ENCODE measurements around the gene SNED1.
A peak's percentile ranks its signal among the peaks of the same experiment; 100 is the strongest.

SNED1 gene

DNA sequence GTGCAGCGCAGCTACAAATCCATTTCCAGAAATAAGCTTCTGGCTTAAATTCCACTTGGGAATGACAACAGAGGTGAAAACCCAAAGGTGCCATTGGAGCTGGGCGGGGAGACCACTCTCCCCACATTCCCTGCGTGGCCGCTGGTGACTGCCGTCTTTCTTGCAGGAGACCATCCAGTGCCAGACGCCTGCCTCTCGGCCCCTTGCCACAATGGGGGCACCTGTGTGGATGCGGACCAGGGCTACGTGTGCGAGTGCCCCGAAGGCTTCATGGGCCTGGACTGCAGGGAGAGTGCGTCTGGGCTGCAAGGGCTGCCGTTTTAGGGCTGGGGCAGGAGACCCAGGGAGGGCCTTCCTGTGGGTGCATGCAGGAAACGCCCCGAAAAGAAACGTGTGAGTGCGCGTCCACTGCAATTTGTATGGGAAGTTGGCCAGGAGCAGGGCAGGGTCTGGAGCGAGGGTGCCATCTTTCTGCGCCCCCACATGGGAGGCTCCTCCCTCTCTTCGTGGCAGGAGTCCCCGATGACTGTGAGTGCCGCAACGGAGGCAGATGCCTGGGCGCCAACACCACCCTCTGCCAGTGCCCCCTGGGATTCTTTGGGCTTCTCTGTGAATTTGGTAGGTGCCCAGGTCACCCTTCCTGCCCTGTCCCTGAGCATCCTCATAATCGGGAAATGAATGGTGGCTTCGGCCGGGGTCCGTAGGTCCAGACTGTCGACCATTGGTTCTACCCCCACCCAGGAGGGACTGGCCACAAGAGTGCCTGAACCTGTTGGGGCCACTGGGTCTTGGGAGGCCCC is 49.9 kb downstream of the SNED1 start:
- DNase-seq (ENCODE audit: low spot score), result no peak

DNA sequence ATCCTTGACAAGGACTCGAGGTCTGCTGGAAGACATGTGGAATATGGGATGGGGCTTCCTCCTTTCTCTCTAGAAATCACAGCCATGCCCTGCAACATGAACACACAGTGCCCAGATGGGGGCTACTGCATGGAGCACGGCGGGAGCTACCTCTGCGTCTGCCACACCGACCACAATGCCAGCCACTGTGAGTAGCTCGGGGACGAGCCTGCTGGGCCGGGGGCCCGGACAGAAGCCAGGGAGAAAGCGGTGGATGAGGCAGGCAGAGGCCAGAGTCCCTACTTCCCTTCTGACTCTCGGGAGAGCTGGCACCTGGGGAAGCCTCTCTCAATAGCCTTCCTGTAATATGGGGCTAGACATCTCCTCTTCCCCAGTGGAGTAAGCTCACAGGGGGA is 50.5 kb downstream of the SNED1 start:
- DNase-seq (ENCODE audit: low spot score), result no peak

DNA sequence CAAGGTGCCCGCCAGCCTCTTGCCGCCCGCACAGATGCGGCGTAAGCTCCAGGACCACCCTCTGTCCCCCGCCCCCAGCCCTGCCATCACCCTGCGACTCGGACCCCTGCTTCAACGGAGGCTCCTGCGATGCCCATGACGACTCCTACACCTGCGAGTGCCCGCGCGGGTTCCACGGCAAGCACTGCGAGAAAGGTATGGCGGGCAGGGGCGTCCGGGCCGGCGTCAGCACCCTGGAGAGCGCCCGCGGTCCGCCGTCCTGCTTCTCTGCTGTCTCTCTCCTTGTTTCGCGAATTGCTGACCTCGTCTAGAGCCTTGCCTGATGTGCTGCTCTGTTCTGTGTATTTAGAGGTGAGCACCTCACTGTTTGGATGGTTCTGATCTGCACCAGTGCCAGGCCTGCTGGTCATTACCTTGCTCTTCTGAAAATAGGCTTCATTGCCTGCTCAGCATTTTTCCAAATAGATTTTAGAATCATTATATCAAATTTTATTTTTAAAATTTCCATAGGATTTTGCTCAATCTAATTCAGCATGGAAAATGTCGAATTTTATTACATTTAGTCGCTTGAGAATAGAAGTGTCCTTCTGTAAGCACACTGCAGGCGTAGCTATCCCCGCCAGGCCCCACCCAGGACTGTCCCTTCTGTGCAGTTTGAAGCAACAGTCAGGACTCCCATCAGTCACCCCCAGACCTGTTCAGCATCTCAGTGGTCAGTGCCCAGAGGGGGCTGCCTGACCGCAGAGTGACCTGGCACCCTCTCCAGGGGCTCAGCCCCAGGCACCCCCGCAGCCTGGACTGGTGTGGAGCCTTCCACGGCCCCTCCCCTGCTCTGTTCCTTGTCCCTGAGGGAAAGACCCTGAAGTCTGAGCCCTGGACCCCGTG is 51.6 kb downstream of the SNED1 start:
- DNase-seq (ENCODE audit: low spot score), result no peak

DNA sequence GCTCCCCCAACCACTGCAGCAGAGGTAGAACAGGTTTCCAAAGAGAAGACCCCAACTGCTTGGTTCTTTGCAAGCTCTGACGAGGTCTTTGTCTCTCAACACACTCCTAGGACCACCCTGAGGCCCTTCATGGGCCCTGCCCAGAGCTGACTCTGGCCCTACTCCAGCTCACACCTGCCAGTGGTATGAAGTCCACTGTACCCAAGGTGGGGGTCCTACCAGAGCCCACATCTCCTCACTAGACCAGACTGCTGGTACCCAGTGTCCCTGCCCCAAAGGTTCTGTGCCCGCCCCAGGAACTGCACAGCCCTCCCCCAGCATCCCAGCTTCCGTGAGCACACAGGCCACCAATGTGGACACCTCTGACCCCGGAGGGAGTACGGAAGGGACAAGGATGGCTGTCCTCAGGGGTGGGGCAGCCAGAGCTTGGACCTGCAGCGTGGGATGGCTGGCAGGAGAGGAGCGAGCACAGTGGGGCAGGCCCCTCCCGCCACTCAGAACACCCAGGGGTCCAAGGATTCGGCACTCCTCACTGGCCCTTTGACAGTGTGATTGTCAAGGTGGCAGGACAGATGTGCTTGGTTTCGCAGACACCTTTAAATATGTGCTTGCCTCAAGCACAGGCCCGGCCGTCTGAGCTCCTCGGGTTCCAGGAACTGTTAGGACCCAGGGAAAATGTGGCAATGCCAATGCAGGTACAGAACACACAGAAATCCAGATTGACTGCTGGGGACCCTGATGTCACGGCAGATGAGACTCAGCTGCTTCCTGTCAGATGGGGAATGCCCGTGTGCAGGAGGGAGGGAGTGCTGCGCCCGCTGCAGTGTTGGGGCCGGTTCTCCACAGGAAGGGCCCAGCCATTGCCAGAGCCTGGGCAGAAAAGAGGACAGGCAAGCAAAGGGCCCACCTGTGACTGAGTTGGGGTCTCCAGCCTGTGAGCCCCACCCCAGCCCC is 52.5 kb downstream of the SNED1 start:
- no peak for DNase-seq (ENCODE audit: low spot score)

DNA sequence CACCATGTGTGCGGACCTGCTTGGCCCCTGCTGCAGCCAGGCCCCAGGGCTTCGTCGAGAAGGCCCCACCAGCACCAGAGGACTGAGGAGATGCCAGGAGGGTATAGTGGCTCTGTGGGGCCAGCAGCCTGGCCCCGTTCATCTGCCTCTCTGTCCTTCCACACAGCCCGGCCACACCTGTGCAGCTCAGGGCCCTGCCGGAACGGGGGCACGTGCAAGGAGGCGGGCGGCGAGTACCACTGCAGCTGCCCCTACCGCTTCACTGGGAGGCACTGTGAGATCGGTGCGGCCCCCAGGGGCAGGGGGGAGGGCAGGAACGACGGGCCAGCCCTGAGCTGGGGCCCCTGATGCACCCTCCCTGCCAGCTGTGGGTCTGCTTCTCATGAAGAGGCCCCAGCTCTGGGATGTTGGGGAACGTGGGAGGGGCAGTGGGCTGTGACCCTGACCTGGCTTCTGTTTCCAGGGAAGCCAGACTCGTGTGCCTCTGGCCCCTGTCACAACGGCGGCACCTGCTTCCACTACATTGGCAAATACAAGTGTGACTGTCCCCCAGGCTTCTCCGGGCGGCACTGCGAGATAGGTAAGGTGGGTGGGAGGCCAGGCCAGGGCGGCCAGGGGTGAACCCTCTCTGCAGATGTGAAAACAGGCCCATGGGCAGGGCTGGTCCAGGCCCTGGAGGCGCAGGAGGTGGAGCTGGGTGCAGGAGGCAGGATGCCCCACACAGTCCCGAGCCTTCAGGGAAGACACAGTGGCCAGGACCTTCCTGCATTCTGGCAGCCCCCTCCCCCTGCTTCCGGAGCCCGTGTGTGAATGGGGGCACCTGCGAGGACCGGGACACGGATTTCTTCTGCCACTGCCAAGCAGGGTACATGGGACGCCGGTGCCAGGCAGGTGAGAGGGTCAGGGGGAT is 53.4 kb downstream of the SNED1 start:
- no peak for DNase-seq (ENCODE audit: low spot score)

DNA sequence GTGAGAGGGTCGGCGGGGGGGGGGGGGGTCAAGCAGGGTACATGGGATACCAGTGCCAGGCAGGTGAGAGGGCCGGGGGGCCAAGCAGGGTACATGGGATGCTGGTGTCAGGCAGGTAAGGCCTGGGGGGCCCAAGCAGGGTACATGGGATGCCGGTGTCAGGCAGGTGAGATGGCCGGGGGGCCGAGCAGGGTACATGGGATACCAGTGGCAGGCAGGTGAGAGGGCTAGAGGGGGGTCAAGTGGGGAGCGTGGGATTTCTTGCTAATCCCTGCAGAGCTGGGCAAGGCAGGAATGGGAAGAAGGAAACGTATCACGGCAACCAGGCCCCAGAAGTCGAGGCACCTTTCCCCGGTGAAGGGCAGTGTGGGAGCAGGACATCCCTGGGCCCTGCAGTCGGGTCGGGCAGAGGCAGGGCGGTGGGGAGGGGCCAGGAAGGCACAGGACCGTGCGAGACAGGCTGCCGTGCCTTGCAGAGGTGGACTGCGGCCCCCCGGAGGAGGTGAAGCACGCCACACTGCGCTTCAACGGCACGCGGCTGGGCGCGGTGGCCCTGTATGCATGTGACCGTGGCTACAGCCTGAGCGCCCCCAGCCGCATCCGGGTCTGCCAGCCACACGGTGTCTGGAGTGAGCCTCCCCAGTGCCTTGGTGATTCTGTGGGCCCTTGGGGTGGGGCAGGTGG is 54.4 kb downstream of the SNED1 start:
- no peak for DNase-seq (ENCODE audit: low spot score)

DNA sequence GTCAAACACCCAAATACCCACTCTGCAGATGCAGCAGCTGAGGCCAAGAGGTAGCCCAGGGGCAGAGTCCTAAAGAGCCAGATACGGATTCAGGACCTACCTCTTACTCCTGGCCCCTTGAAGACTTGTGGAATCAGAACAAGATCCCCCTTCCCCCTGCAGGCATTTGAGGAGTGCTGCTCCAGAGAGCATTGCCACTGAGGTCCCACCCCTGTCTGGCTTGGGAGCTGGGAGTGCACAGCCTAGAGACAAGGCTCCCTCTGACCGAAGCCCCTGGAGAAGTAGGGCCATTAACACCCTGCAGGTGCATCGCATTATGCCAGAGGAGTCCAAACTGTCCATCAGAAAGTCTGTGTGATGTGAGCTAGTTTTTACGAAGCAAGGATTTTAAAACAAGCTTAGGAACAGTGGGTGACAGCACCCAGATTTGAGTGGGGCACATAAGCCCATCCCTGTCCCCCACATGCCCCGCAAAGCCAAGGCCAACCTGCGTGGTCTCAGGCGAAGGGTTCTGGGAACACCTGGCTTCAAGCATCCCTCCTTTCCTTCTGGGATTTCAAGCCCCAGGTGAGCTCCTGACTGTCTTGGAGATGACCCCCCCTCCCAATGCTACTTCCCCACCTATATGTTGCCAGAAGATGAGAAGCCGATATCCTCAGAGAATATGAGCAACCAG is 55.3 kb downstream of the SNED1 start:
- DNase-seq (ENCODE audit: low spot score), result no peak

DNA sequence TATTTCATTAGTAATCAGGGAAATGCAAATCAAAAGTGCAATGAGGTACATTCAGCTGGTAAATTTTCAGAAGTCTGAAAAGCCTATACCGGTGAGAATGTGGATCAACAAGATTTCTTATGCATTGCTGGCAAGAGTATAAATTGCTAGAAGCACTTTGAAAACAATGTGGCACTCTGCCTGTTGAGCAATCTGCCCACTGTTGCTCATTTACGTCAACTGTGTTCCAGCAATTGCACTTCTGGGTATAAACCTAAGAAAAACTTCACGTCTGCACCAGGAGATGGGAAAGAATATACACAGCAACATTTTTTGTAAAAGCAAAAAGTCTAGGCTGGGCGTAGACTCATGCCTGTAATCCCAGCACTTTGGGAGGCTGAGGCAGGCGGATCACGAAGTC is 62.9 kb downstream of the SNED1 start:
- DNase-seq (ENCODE audit: low spot score), result peak; percentile 17

DNA sequence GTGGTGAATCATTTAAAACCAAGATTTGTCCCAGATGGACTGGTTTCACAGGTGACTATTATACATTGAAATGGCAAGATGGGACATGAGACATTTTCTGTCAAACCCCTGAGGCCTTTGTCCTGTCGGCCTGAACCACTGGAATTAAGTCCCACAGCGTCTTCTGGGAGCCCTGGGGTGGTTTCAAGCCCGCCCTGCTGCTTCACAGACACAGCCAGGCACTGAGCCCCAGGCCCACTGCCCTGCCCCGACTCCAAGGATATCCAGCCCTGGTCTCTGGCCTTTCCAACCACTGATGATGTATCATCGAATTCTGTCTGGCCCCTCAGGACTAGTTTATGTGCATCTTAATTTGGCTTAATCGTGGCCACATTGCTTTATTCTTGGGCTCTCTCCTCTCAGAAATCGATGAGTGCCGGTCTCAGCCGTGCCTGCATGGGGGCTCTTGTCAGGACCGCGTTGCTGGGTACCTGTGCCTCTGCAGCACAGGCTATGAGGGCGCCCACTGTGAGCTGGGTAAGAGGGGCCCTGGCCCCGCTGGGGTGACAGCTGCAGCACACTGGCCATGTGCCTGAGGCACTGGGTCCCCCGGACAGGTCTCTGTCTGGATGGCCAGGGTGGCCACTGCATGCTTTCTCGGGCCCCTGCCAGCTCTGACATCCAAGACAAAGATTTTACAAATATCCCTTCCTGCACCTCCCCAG is 64.1 kb downstream of the SNED1 start:
- no peak for DNase-seq (ENCODE audit: low spot score)

DNA sequence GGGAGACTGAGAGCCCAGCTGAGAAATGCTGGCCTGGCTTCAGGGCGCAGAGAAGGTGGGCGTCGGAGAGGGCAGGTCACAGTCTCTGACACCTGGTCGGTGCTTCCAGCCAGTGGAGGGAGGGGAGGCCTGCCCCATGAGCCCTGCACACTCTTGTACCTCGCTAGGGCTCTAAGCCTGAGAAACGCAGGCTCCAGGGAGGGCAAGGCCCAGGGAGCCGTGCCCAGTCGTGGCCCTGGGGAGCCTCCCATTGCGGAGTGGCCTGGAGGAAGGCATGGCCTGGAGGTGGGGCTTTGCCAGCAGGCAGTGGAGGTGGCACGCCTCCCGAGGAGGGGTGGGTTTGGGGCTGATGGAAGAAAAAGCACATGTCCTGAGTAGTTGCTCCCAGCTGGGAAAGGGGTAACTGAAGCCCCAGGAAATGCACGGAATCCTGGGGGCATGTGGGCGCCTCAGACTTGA is 64.7 kb downstream of the SNED1 start:
- DNase-seq (ENCODE audit: low spot score), result no peak

DNA sequence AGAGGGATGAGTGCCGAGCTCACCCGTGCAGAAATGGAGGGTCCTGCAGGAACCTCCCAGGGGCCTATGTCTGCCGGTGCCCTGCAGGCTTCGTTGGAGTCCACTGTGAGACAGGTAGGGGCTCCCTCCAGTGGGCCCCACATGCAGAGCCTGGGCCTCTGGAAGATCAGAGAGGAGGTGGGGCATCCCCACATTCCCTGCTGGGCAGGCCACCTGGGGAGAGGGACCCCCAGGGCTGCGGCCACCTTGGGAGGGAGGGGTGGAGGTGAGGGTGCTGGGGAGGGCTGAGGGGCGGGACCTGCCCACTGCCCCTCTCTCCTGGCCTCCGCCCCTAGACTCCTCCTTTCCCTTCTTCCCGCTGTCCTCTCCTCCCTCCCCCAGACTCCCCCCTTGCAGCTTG is 65.2 kb downstream of the SNED1 start:
- DNase-seq (ENCODE audit: low spot score), result no peak

DNA sequence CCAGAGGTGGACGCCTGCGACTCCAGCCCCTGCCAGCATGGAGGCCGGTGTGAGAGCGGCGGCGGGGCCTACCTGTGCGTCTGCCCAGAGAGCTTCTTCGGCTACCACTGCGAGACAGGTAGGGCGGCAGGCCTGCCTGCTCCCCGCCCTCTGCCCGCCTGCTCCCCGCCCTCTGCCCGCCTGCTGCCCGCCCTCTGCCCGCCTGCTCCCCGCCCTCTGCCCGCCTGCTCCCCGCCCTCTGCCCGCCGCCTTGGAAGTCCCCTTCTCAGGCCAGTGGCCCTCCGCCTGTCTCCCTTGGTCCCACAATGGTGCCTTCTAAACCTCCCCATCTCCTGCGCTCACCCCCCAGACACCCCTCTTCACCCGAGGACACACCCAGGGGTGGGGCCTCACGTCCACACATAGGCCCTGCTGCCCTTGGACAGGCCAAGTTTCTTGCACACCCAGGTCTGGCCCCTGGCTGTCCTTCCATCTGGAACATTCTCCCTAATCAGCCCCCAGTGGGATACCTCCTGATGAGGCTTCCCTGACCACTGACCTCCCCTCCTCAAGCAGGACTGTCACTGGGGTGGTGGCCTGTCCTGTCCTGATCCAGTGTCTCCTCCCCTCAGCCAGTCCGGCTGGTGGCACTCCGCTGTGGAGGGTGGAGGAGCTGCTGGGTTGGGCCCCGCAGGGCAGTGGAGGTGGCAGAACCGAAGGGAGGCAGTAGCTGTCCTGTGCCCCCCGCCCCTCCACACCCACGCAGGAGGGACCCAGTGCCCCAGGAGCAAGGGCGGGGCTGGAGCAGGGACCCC is 65.8 kb downstream of the SNED1 start:
- DNase-seq (ENCODE audit: low spot score), result no peak

DNA sequence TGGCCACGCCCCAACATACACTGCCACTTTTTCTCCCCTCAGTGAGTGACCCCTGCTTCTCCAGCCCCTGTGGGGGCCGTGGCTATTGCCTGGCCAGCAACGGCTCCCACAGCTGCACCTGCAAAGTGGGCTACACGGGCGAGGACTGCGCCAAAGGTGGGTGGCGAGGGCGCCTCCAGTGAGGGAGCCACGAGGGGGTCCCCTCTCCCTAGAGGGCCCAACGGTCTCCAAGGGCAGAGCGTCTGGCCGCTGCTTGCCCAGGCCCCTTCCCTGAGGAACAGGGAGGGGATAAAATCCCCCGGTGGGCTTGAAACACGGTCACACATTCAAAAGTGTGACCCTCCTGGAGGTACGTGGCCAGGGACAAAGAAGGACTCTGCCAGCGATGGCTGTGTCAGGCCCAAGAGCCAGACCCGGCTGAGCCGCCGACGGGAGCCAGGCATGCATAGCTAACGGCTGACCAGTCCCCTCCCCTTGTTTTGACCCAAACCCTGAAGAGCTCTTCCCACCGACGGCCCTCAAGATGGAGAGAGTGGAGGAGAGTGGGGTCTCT is 66.5 kb downstream of the SNED1 start:
- no peak for DNase-seq (ENCODE audit: low spot score)

DNA sequence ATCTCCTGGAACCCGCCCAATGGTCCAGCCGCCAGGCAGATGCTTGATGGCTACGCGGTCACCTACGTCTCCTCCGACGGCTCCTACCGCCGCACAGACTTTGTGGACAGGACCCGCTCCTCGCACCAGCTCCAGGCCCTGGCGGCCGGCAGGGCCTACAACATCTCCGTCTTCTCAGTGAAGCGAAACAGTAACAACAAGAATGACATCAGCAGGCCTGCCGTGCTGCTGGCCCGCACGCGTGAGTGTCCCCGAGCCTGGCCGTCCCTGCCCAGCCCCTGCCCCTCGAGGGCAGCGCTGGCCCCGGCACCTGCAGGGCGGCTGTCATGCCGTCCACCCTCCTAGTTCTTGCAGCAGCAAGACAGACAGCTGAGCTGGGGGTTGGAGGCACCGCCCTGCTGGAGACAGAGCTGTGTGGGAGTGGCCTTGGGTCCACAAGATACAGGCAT is 67.0 kb downstream of the SNED1 start:
- no peak for DNase-seq (ENCODE audit: low spot score)

DNA sequence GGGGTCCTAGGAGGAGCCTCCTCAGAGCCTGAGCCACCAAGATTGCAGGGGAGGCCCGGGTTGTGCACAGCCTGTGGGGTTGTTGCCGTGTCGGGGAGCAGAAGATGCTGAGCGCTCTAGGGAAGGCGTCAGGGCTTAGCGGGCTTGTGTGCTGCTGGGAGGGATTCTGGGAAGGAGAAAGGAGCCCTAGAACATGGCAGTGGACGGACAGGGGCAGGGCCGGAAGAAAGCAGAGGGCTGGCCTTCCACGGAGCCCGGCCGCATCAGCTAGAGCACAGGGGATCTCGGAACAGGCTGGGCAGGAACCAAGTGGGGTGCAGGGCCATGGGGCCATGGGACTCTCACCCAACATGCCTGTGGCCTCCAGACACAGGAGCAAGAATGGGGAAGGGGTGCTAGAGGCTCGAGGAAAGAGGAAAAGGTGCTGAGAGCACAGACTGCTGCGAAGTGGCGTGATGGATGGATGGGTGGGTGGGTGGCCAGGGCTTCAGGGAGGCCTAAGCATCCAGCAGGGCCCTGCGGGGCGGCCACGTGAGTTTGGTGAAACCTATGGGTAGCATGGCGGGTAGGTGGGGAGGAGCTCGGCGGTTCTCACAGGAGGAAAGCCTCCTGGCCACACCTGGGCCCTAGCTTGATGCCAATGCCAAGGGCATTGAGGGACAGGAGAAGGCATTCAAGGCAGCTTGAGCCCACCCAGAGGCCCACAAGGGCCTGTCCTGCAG is 67.9 kb downstream of the SNED1 start:
- no peak for DNase-seq (ENCODE audit: low spot score)

DNA sequence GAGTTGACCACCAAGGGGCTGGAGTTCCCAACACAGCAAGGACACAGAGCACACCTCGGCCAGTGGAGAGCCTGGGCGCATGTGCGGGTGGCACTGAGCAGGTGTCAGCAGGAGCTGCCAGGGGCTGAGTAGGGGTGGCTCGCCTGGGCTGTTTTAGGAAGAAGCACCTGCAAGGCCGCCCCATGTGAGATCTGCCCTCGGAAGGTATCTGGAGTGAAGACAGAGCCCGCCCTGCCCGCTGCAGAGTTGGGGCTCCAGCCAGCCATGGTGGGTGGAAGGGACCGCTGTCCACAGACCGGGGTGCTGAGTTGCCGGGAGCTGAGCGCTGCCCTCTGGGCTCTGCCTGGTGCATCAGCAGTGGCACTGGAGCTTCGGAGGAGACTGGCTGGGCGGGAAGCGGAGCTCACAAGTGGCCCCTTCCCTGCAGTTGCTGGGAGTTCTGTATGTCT is 68.5 kb downstream of the SNED1 start:
- DNase-seq (ENCODE audit: low spot score), result no peak

DNA sequence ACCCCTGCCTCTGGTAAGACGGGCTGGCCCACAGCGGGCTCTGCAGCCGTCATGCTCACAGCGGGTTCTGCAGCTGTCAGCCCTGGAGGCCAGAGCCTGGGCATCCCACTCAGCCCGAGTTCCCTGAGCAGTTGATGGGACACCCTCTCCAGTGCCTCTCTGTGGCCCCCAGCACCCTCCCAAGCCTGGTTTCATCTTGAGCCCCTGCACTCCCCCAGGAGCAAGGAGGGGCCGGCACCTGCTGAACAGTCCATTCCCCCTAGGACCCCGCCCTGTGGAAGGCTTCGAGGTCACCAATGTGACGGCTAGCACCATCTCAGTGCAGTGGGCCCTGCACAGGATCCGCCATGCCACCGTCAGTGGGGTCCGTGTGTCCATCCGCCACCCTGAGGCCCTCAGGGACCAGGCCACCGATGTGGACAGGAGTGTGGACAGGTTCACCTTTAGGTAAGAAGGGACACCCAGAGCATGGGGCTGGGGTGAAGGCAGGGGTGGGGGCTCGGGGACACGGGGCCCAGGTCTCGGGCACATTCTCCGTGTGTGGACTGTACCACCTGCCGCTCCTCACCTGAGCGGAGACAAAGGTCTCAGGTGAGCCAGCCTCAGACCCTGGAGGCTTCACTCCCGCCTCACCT is 69.2 kb downstream of the SNED1 start:
- DNase-seq (ENCODE audit: low spot score), result no peak
